Stimulated activated naive CD8-positive, alpha-beta T cell treated with anti-CD3 and anti-CD28 coated beads, Interleukin-15, Interleukin-2, amounts not matched to agents 100 U/mL and 50 U/mL, for 24 hours (primary cell): Measurements from ENCODE around the gene PHF21A.
"Not testable (repeated sequence)": the region's sequence is repeated elsewhere in the genome, so short reads cannot be mapped to it uniquely, and the experiment has no call there.

Source experiments
- ATAC-seq: fragments of 150-1000 bp; cut with Tn5 transposase; one replicate; pipeline ENCODE4 v1.10.0; 2021
- DNase-seq: peaks from one replicate; pipeline ENCODE4 v3.0.0; 2021

The PHF21A gene

DNA sequence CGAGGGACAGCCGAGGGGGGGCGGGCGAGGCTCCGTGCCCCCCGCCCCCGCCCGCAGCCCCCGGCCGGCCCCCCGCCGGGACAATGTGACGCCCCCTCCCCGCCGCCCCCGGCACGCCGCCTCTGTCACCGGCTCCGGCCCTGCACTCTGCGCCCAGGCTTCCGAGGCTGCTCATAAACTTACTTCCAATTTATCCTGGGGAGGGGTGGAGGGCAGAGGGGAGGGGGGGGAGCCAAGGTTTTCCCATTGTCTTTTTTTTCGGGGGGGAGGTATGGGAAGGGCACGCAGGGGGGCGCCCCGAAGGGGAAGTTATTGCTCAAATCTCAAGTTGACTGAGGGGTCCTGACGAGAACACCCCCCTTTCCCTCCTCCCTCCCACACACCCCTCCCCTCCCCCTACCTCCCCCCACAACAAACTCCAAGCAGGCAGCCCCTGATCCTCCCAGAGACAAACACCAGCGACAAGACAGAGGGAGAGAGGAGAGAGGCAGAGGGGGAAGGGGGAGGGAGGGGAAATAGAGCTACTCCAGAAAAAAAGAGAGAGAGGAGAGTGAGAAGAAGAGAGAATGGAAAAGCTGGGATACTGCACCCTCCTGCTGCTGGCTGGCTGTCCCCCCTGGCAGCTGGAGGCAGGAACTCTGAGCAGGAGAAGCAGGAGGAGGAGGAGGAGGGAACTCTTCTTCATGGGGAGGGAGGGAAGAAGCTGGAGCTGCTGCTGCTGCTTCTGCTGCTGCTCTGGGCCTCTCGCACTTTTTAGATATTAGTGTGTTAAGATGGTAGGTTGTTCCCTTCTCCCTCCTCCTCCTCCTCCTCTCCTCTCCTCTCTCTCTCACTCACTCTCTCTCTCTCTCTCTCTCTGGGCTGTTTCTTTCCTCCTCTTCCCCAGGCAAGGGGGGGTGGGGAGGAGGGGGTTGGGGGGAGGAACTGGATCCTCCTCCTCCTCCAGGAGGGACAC lies 631 bp downstream of the PHF21A start:
- ATAC-seq (peak; percentile 12), DNase-seq (peak; percentile 40)

DNA sequence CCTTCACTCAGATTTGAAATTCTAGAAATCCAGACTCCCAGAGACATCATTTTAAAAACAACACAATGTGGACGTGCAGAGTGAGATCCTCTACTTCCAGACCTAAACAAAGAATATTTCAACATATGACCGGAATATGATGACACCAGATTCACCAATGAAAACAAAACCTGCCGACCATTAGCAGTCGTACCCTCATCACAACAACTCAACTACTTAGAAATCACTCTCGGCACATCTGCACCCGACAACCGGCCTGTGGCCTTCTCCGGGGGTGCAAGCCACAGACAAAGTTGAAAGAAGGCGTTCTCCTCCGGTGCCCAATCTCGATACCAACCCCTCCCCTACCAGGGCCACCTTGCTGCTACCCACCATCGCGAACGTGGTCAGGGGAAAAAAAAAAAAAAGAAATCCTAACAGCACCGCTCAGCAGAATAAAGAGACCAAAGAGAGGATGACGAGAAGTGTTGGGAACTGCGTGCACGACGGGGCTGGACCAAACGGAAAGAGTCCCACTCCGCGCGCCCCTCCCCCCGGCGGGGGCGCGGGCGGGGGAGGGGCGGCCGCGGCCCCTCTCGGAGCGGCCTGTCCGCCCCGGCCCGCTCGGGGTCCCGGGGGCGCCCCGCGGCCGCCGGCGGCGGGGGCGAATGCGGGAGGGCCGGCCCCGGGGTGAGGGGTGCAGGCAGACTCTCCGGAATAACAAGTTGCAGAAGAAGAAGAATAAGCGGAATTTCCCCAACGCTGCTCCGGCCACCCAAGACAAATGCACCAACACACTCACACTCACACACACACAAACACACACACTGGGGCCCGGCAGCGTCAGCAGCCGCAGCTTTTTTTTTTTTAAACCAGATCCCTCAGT lies 1.7 kb downstream of the PHF21A start:
- ATAC-seq (peak; percentile 11), DNase-seq (peak; percentile 61)

DNA sequence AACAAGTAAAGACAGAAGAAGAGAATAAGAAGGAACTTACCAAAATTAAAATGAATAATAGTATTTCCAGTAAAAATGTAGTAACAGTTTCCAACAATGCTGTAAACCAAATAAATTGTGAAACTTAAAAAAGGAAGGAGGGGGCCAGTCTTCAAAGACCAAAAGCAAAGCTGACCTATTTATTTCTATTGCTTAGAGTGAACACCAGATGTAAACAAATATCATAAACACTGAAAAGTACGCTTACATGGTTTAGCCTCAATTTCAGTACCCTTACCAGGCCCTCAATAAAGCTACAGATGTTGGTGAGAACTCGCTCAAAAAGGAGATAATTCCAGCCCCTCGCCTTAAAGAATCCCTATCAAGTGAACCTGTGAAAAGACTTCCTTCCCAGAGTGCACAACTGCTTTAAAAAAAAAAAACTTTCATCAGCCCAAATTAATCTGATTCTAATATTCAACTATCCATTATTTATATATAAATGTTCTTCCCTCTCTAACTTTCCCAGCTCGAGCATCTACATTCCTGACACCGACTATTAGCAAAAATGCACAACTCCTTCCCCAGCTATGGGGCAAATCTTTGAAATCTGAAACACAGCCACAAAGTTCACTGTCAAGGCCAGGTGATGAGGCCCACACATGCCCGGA lies 2.4 kb downstream of the PHF21A start:
- DNase-seq (no peak), ATAC-seq (no peak)

DNA sequence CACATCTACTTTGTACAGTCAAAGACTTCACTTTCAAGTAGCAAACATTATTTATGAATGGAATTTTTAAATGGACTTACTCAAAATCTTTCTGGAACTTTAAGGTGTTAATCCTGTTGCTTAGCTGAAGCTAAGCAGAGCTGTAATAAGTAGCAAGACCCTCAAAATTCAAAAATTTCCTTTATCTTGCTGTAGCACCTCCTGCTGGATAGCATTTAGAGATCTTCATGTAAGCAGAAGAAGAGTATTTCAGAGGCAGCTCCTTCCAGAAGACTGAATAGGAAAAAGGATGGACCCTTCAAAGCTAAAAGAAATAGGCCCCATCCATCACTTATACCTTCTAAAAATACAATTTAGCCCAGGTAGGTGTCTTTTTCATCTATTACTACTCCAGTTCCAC lies 3.4 kb downstream of the PHF21A start:
- DNase-seq = no peak
- no peak for ATAC-seq

DNA sequence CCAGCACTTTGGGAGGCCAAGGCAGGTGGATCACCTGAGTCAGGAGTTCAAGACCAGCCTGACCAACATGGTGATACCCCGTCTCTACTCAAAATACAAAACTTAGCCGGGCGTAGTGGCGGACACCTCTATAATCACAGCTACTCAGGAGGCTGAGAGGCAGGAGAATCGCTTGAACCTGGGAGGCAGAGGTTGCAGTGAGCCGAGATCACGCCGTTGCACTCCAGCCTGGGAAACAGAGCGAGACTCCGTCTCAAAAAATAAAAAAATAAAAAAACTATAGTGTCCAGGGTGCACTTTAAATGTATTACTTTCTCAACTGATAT lies 4.6 kb downstream of the PHF21A start:
- not testable (repeated sequence) for DNase-seq, ATAC-seq

DNA sequence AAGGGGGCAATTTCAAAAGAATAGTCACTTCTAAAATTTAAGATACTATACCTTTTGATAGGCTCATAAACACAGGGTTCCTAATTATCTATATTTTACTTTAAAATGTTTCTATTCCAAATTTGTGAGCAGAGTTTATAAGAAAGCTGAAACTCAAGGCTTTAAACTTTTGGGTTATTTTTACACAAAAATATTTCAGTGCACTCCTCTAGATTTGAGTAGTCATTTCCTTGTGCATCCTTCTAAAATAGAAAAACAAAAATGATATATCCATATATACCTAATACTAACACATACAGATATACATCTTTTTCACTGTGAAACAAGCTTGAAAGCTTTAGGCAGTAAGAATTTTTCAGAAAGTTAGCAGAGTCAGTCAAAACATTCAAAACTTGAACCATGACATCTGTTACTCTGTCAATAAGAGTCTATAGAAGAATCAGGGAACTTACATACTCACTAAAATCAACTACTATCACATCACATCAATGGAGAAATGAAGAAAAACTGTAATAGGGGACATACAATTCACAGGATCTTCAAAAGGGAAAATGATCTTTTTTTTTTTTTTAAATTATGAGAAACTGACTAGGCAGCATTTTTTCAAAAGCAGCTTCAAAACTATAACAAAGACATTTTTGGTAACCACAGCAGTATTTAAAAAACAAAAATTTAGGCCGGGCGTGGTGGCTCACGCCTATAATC lies 5.1 kb downstream of the PHF21A start:
- DNase-seq = no peak

DNA sequence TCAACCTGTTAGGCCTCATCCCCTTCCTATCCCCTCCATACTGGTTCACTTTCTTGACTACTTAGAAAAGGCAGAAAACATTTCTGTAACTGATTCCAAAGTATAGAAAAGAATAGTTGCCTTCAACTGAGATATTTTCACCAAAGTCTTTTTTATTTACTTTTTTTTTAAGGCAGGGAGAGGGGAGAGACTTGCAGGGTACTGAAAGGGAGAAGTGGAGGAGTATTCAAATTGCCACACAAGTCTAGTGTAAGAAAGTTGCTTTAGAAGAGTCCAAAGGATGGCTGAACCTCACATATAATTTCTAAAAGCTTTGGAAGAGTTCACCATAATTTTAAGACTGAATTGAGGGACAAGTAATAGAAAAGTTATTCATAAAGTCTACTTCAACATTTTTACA lies 6.3 kb downstream of the PHF21A start:
- DNase-seq (no peak), ATAC-seq (no peak)

More for the DNA sequence above, 5.1 kb downstream of the PHF21A start:
- no peak for ATAC-seq

DNA sequence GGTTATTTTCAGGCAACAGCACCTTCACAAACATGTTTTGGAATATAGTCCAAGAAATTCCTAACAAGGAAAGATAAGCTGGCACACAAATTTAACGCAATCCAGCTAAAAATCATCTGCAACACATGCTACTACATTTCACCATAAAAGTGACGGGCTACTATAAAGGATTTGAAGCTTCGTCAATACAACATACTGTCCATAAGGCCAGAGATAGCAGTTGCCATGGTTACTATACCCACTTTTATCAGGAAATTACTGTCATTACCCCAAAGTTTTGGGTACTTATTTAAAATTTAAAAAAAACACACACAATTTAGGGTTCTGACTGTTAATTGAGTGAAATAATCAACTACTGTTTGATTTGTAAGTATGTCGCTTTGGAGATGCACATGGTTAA lies 6.9 kb downstream of the PHF21A start:
- ATAC-seq = no peak
- no peak for DNase-seq

DNA sequence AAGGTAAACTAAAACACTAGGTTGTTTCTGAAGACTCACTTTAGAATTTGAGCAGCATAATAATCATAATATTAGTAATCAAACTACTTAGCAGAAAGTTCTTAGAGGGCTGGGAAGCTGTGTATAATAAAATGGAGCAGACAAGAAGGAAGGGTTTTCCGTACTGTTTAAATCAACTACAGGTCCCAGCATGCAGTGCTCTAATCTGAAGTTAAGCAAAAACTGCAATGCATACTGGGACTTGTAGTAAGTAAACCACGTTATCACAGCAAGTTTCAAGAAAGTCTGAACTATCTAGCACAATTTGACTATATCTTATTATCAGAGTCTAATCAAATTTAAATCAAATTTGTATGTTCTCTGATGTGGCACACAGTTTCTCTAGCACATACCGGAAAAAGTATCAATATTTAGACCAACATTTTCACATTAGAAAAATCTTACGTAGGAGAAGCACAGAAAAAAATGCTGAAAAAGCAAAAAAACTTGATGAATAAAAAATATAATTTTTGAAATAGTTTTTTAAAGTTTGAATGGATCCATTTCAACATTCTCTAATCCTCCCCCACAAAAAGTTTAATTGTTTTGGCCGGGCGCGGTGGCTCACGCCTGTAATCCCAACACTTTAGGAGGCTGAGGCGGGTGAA lies 8.2 kb downstream of the PHF21A start:
- ATAC-seq (peak; percentile 94), DNase-seq (no peak)

DNA sequence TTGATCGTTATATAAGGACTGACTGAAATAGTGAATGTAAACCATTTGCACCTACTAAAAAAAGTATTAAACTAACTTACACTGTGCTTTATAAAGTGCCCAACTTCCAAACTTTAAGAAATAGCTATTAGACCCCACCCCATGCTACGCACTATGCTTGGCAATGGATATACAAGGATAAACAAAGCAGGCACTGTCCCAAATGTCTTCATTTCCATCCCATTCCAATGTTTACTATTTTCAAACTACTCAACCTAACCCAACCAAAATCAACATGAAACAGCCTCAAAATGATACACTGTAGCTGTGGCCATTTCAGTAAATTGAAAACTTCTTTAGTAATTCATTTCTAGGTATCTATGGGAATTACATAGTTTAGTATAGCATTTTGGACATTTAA lies 12.5 kb downstream of the PHF21A start:
- no peak for ATAC-seq
- DNase-seq = no peak

DNA sequence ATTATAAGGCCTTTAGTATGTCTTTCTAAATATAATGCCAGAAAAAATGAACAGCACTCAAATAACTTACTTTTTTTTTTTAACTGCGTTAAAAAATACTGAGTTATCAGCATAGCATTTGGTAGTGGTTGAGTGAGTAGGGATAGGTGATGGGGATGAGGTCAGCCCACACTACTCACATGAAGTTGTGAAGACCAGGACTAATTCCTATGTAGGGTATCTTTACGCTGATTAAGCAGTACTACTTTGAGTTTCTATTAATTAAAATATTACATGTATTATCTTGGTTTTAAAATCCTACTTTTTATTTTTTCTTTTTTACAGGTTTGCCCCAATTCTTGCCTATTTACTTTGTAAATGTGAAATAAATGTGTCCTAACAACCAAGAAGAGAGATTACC lies 13.5 kb downstream of the PHF21A start:
- DNase-seq (no peak), ATAC-seq (no peak)

DNA sequence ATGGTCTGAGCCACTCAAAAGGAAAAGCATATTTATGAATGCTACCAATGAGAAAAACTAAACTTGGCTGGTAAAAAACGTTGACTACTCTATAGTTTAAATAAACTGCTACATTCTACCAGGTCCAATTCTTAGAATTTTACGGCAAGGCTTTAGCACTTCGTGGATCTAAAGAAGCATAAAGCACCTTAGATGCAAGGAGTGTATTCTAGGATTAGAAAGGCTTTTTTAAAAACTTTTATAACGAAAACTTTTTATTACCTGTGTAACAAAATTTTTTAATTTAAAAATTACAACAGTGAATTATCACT lies 13.9 kb downstream of the PHF21A start:
- ATAC-seq = no peak
- no peak for DNase-seq

DNA sequence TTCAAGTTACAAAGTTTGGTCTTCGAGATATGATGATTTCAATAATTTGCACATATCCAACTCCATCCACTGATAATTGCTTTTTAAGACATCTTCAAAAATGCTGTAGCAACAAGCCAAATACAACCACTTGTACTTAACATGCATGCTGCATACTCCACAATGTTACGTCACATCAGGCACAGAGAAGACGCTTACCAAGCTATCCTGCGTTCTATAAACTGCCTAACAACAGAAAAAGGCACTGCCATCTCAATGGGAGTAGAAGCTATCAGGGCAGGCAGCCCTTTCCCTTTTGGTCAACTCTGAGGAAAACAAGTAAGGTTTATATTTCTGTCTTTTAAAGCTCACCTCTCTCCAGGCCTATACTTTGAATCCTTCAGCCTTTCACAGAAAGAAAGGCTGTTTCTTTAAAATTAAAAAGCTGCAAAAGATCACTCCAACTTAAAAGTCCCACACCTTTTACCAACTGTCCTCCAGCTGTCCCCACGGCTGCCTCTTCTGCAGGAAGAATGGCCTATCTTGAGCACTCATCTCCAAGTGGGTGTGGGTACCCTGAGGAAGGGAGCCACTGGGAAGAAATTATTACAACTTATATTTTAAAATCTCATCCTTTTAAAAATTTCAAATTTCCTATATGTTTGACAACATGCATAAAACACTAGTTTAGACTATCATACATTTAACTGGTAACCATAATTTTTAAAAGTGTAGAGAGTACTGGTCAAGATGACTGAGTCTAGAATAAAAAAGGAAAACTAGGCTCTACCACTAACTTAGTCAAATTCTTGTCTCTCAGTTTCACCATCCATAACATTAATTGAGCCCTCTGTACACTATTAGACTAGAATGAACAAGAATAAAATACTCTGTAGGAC lies 14.5 kb downstream of the PHF21A start:
- no peak for ATAC-seq
- no peak for DNase-seq

DNA sequence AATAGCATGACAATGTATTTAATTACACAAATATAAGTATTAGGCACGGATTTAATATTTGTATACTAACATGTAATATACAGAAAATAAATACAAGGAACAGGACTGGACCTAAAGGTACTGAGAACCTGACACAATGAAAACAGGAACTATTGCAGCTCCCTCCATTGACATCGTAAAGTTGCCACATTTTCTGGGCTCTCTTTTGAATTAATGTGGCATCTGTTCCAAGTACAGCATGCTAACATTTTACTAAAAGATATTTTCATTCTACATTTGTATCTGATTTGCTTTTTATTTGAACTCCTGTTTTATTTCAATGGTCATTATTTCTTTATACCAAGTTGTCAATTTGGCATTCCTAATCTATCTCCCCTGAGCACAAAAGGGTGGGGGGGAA lies 15.3 kb downstream of the PHF21A start:
- no peak for DNase-seq
- ATAC-seq = no peak

DNA sequence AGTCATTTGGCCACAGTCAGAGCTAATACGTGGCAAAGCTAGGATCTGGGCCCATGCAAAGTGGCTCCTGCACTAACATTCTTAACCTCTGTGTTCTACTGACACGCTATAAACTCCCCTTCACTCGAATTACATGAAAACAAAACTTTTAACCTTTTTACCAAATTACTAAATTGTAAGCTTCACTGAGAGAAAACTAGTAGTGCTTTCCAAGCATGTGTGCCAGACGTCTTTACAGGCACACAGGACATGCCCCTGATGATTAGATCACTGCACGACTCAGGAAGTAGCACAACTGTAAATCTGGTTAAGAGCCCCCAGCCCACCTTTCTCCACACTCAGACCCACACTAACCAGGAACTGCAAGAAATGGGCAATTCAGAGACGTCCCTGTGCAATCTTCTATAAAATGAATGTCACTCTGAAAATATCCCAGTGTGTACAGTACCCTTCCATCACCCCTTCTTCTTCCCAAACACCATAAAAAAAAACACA lies 16.1 kb downstream of the PHF21A start:
- DNase-seq (no peak), ATAC-seq (no peak)

DNA sequence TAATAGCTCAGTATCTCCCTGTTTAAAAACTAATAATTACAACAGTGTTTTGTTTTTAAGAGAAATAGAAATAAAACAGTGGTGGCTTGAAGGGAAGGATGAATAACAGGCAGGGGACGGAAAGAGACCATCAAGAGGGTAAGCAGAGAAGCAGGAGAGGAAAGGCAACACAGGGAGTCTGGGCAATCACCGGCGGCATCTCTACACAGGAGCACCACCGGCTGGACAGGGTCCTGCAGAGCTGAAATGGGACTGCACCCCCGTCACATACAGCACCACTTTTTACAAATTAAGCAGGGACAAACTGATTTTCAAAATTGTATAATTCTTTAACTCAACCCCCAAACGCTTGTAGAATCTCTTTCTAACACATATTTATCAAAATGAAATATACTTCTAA lies 18.4 kb downstream of the PHF21A start:
- ATAC-seq (no peak), DNase-seq (no peak)

DNA sequence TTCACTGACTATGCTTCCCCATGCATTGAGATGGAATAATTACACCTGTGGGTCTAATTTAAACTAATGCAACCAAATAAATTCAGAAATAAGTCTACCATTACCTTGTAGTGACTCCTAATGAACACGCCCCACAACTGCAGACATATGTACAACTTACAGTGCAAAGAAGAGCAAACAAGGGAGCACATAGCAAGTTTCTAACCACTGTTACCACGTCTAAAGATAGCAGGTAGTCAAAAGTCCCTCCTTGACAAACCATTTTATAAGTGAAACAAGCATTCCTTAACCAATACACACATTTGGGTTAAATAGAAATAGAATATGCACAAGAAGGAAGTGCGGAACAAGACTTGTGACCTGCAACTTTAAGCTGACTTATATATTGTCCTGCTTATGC lies 20.6 kb downstream of the PHF21A start:
- no peak for DNase-seq

DNA sequence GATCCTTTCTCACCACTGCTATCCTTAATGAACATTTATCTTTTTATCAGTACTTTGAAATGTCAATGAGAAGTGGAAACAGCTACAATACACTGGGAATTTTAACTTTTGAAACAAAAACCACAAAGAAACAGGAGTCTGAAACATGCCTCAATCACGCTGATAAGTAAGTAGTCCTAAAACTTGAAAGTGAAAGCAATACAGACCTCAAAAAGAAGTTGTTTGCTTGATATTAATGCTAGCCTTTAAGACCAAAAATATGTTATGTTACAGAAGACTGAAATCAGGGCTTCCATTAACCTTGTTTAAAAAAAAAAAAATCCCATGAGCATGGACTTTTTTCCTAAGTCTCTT lies 21.3 kb downstream of the PHF21A start:
- ATAC-seq = no peak
- DNase-seq = no peak

More for the DNA sequence above, 20.6 kb downstream of the PHF21A start:
- ATAC-seq = no peak

DNA sequence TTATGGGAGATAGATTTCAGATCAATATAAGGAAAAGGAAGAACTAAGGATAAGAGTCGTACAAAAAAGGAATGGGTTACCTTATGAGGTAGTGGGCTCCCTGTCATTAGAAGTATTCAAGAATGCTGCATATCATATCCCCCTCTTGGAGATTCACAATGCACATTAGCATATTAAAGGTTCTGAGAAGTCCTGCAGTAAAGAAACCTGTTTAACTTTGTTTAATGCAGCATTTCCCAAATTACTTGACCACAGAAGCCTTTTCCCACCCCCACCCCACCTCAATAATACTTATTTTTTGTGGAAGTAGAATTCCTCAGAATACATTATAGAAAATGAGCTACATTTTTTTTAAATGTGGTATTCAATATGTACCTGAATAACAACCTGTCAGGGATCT lies 30.9 kb downstream of the PHF21A start:
- no peak for DNase-seq
- ATAC-seq = no peak

DNA sequence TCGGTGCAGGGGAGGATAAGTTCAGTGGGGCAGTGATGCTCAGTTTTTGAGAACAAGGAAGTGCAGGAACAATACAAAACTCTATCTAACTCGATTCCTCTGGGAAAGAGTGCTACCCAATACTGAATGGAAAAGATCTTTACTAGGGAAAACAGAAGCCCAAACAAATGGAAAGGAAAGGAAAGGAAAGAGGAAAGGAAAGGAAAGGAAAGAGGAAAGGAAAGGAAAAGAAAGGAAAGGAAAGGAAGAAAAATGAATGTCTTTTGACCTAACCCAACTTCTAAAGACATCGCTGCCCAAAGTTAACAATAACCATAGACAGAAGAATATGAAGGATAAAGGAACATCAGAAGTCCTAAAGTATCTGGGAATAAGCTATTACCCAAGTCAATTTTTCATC lies 41.6 kb downstream of the PHF21A start:
- ATAC-seq (no peak), DNase-seq (no peak)

DNA sequence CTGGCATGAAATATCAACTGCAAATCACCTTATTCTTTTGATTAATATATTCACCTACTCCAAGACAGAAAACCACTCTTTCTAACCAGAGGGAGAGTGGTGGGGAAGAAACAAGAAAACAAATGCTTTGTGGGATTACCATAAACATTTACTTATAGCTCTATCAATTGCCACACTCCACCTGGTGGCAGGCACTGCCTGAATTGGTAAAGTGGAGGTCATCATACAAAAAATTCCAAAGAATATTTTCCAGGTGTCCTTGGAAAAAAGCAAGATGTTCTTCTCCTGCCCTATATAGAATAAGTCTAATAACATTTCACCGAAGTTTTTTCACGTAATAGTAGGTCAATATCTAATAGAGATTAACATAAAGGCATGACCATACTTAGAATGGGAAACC lies 45.3 kb downstream of the PHF21A start:
- ATAC-seq (no peak), DNase-seq (no peak)
